ENCODE data around the gene CFAP58. TPM values are rescaled to one million over a fixed set of nuclear protein-coding genes. Genes with fewer than 3 reads are reported as not detected.

Gene CFAP58
- total RNA-seq, 4 donors from 2014 or later = 0.13 to 0.36 (median 0.27) TPM; not detected in 1

- H3K4me3 ChIP-seq = no peak overlapping the region
- peaks cover 43 to 49% of the 10 kb centered on the region in 2 donors for H3K4me1 ChIP-seq
- H3K27me3 ChIP-seq = no peaks in the 10 kb centered on the region
- no peaks in the 10 kb centered on the region for H3K9me3 ChIP-seq
- H3K36me3 ChIP-seq = peaks cover 0 to 28% of the 10 kb centered on the region in 2 donors
- no peak for ATAC-seq
- no peak for DNase-seq
- in situ Hi-C loops (cut with MboI; ENCODE audit: low sequenced_read_pairs in 4 of 4) = no loop called here
- no peak overlapping the region for H3K27ac ChIP-seq
- intact Hi-C loops (cut with DNase I; ENCODE audit: low total_unique reads) = no loop called here
- TF ChIP-seq POLR2A (IDR thresholded peaks at IDR 0.05) (no peak), CTCF (IDR thresholded peaks at IDR 0.05 in 4 of 5, conservative IDR thresholded peaks at IDR 0.05 in 1 of 5) (no peak)
Observed at GRCh38 chr10:104314591-104315485, 38.8 kb upstream of the CFAP58 start.

GRCh38 chr10:104315486-104315921 is 38.1 kb upstream of the CFAP58 start:
- Histone ChIP-seq H3K4me3 (no peak overlapping the region), H3K4me1 (peaks cover 44 to 50% of the 10 kb centered on the region in 2 donors), H3K27ac (no peak overlapping the region), H3K9me3 (no peaks in the 10 kb centered on the region), H3K27me3 (no peaks in the 10 kb centered on the region), H3K36me3 (peaks cover 0 to 28% of the 10 kb centered on the region in 2 donors)
- intact Hi-C loops (cut with DNase I; ENCODE audit: low total_unique reads) = no loop called here
- ATAC-seq (no peak), DNase-seq (no peak)
- TF ChIP-seq CTCF (IDR thresholded peaks at IDR 0.05 in 4 of 5, conservative IDR thresholded peaks at IDR 0.05 in 1 of 5) (no peak), POLR2A (IDR thresholded peaks at IDR 0.05) (no peak)
- in situ Hi-C loops (cut with MboI; ENCODE audit: low sequenced_read_pairs in 4 of 4) = no loop called here

GRCh38 chr10:104316321-104317099 is 37.1 kb upstream of the CFAP58 start:
- peaks cover 0 to 28% of the 10 kb centered on the region in 2 donors for H3K36me3 ChIP-seq
- in situ Hi-C loops (cut with MboI; ENCODE audit: low sequenced_read_pairs in 4 of 4) (no loop called here), intact Hi-C loops (cut with DNase I; ENCODE audit: low total_unique reads) (no loop called here)
- no peak overlapping the region for H3K4me3 ChIP-seq
- peaks cover 45 to 50% of the 10 kb centered on the region in 2 donors for H3K4me1 ChIP-seq
- H3K27ac ChIP-seq = peak overlapping the region in 3 of 4 donors; percentile 25 to 37 (median 33)
- ATAC-seq (no peak), DNase-seq (no peak)
- TF ChIP-seq CTCF (IDR thresholded peaks at IDR 0.05 in 4 of 5, conservative IDR thresholded peaks at IDR 0.05 in 1 of 5) (no peak), POLR2A (IDR thresholded peaks at IDR 0.05) (no peak)
- H3K9me3 ChIP-seq = no peaks in the 10 kb centered on the region
- no peaks in the 10 kb centered on the region for H3K27me3 ChIP-seq

GRCh38 chr10:104317269-104317710 is 36.3 kb upstream of the CFAP58 start:
- no peaks in the 10 kb centered on the region for H3K27me3 ChIP-seq
- ATAC-seq (peak in 1 of 2 donors; percentile 31), DNase-seq (no peak)
- TF ChIP-seq POLR2A (IDR thresholded peaks at IDR 0.05) (no peak), CTCF (IDR thresholded peaks at IDR 0.05 in 4 of 5, conservative IDR thresholded peaks at IDR 0.05 in 1 of 5) (no peak)
- intact Hi-C loops (cut with DNase I; ENCODE audit: low total_unique reads) = no loop called here
- peak overlapping the region; percentile 25 to 37 (median 34) for H3K27ac ChIP-seq
- peaks cover 45 to 52% of the 10 kb centered on the region in 2 donors for H3K4me1 ChIP-seq
- no peak overlapping the region for H3K4me3 ChIP-seq
- H3K9me3 ChIP-seq = no peaks in the 10 kb centered on the region
- peaks cover 0 to 25% of the 10 kb centered on the region in 2 donors for H3K36me3 ChIP-seq
- in situ Hi-C loops (cut with MboI; ENCODE audit: low sequenced_read_pairs in 4 of 4) = no loop called here
